HEK293 (cell line): ENCODE results near the gene PRKCZ.
"Not testable (repeated sequence)": the region's sequence is repeated elsewhere in the genome, so short reads cannot be mapped to it uniquely, and the experiment has no call there.

ENCODE experiments used
- CTCF ChIP-seq: fragments of 450-650 bp; formaldehyde crosslinking; IDR thresholded peaks from 2 replicates; pipeline ENCODE4 v1.5.1; 2016; ENCODE audit warnings: missing biosample characterization, missing genetic modification characterization
- ZNF184 ChIP-seq: fragments of 450-650 bp; IDR thresholded peaks from 2 replicates; pipeline ENCODE4 v1.5.1; 2018; ENCODE audit warnings: missing biosample characterization, mild to moderate bottlenecking, missing genetic modification characterization
- ZNF747 ChIP-seq: fragments of 450-650 bp; formaldehyde crosslinking; IDR thresholded peaks from 2 replicates; pipeline ENCODE4 v1.5.1; 2016; ENCODE audit warnings: missing biosample characterization, missing genetic modification characterization
- TF ChIP-seq, protein P1 (sequence below): fragments of 450-650 bp; formaldehyde crosslinking; IDR thresholded peaks from 2 replicates; pipeline ENCODE4 v1.5.1; 2016; ENCODE audit warnings: missing biosample characterization, missing genetic modification characterization
- TF ChIP-seq, protein P2 (sequence below): fragments of 450-650 bp; formaldehyde crosslinking; IDR thresholded peaks from 2 replicates; pipeline ENCODE4 v1.5.1; 2016; ENCODE audit warnings: missing biosample characterization, missing genetic modification characterization

DNA sequence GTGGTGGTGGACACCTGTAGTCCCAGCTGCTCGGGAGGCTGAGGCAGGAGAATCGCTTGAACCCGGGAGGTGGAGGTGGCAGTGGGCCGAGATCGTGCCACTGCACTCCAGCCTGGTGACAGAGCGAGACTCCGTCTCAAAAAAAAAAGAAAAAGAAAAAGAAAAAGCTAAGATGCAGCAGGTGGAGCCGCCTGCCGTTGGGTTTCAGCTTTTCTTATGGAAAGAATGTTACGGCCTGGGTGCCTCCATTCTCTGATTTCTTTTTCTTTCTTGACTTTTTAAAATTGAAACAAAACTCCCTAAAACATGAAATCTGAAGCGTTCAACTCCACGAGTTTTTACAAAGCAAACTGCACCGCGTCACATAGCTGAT is 64.4 kb downstream of the PRKCZ start:
- TF ChIP-seq, protein P1, sequence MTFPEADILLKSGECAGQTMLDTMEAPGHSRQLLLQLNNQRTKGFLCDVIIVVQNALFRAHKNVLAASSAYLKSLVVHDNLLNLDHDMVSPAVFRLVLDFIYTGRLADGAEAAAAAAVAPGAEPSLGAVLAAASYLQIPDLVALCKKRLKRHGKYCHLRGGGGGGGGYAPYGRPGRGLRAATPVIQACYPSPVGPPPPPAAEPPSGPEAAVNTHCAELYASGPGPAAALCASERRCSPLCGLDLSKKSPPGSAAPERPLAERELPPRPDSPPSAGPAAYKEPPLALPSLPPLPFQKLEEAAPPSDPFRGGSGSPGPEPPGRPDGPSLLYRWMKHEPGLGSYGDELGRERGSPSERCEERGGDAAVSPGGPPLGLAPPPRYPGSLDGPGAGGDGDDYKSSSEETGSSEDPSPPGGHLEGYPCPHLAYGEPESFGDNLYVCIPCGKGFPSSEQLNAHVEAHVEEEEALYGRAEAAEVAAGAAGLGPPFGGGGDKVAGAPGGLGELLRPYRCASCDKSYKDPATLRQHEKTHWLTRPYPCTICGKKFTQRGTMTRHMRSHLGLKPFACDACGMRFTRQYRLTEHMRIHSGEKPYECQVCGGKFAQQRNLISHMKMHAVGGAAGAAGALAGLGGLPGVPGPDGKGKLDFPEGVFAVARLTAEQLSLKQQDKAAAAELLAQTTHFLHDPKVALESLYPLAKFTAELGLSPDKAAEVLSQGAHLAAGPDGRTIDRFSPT (tag by site-specific recombination): not testable (repeated sequence)
- not testable (repeated sequence) for TF ChIP-seq CTCF, ZNF747, ZNF184 (tag by site-specific recombination)
- TF ChIP-seq, protein P2, sequence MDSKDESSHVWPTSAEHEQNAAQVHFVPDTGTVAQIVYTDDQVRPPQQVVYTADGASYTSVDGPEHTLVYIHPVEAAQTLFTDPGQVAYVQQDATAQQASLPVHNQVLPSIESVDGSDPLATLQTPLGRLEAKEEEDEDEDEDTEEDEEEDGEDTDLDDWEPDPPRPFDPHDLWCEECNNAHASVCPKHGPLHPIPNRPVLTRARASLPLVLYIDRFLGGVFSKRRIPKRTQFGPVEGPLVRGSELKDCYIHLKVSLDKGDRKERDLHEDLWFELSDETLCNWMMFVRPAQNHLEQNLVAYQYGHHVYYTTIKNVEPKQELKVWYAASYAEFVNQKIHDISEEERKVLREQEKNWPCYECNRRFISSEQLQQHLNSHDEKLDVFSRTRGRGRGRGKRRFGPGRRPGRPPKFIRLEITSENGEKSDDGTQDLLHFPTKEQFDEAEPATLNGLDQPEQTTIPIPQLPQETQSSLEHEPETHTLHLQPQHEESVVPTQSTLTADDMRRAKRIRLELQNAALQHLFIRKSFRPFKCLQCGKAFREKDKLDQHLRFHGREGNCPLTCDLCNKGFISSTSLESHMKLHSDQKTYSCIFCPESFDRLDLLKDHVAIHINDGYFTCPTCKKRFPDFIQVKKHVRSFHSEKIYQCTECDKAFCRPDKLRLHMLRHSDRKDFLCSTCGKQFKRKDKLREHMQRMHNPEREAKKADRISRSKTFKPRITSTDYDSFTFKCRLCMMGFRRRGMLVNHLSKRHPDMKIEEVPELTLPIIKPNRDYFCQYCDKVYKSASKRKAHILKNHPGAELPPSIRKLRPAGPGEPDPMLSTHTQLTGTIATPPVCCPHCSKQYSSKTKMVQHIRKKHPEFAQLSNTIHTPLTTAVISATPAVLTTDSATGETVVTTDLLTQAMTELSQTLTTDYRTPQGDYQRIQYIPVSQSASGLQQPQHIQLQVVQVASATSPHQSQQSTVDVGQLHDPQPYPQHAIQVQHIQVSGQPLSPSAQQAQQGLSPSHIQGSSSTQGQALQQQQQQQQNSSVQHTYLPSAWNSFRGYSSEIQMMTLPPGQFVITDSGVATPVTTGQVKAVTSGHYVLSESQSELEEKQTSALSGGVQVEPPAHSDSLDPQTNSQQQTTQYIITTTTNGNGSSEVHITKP: not testable (repeated sequence)
